MM.1S (cell line): ENCODE results near the gene CALB2.

Source experiments
- DNase-seq: peaks from one replicate; pipeline ENCODE4 v3.0.0-alpha.2; 2015
- H2AFZ ChIP-seq: fragments of 300-600 bp; sonication (generic); 2 replicates; pipeline ENCODE4 v1.6.0; 2016; ENCODE audit warnings: antibody characterized with exemption, low read length
- H3F3A ChIP-seq: fragments of 300-600 bp; sonication (generic); 2 replicates; pipeline ENCODE4 v1.6.1; 2016; ENCODE audit warnings: mild to moderate bottlenecking, antibody characterized with exemption, low read length, moderate library complexity, mixed read lengths; ENCODE audit not compliant: insufficient read depth
- H3K27ac ChIP-seq: fragments of 300-600 bp; sonication (generic); 2 replicates; pipeline ENCODE4 v1.5.1; 2016; ENCODE audit warnings: mild to moderate bottlenecking, low read length
- H3K27me3 ChIP-seq: fragments of 300-600 bp; sonication (generic); replicated peaks from 2 replicates; pipeline ENCODE4 v1.6.0; 2016; ENCODE audit warnings: low read length; ENCODE audit not compliant: insufficient read depth
- H3K36me3 ChIP-seq: fragments of 300-600 bp; sonication (generic); replicated peaks from 2 replicates; pipeline ENCODE4 v1.6.1; 2016; ENCODE audit warnings: mild to moderate bottlenecking, low read length, mixed read lengths; ENCODE audit not compliant: insufficient read depth
- H3K4me1 ChIP-seq: fragments of 300-600 bp; sonication (generic); 2 replicates; pipeline ENCODE4 v1.6.1; 2016; ENCODE audit warnings: low read length, mixed read lengths
- H3K4me2 ChIP-seq: fragments of 300-600 bp; sonication (generic); 2 replicates; pipeline ENCODE4 v1.6.0; 2016; ENCODE audit warnings: low read depth, low read length
- H3K4me3 ChIP-seq: fragments of 300-600 bp; sonication (generic); 2 replicates; pipeline ENCODE4 v1.5.1; 2016; ENCODE audit warnings: low read length, mixed read lengths
- H3K79me2 ChIP-seq: fragments of 300-600 bp; sonication (generic); 2 replicates; pipeline ENCODE4 v1.6.1; 2016; ENCODE audit warnings: mixed run types, low read length, mixed read lengths
- H3K9ac ChIP-seq: fragments of 300-600 bp; sonication (generic); 2 replicates; pipeline ENCODE4 v1.6.1; 2016; ENCODE audit warnings: low read length, mixed read lengths
- H3K9me2 ChIP-seq: fragments of 300-600 bp; sonication (generic); replicated peaks from 2 replicates; pipeline ENCODE4 v1.6.1; 2016; ENCODE audit warnings: mild to moderate bottlenecking, low read length, mixed read lengths; ENCODE audit not compliant: insufficient read depth
- H3K9me3 ChIP-seq: fragments of 300-600 bp; sonication (generic); replicated peaks from 2 replicates; pipeline ENCODE4 v1.6.1; 2016; ENCODE audit warnings: mild to moderate bottlenecking, low read length, mixed read lengths; ENCODE audit not compliant: insufficient read depth
- H4K20me1 ChIP-seq: fragments of 300-600 bp; sonication (generic); 2 replicates; pipeline ENCODE4 v1.6.1; 2016; ENCODE audit warnings: mild to moderate bottlenecking, low read length, moderate library complexity, mixed read lengths; ENCODE audit not compliant: insufficient read depth
- CTCF ChIP-seq: fragments of 300-600 bp; sonication (generic); IDR thresholded peaks from 2 replicates; pipeline ENCODE4 v1.5.1; 2016; ENCODE audit warnings: antibody characterized with exemption, low read length, mixed read lengths
- EZH2 ChIP-seq: fragments of 300-600 bp; sonication (generic); optimal IDR thresholded peaks from 2 replicates; pipeline ENCODE3; 2017; ENCODE audit warnings: low read depth, mild to moderate bottlenecking, antibody characterized with exemption, low read length, mixed read lengths
- EZH2phosphoT487 ChIP-seq: fragments of 300-600 bp; sonication (generic); IDR thresholded peaks from 2 replicates; pipeline ENCODE4 v1.6.1; 2018; ENCODE audit warnings: antibody characterized with exemption, low read length

Gene CALB2

GRCh38 chr16:71360378-71360777 is 1.9 kb downstream of the CALB2 start:
- no peaks in the 10 kb centered on the region for H3K4me1 ChIP-seq
- H3K36me3 ChIP-seq: no peaks in the 10 kb centered on the region
- no peak overlapping the region for H3K27ac ChIP-seq
- no peak overlapping the region for H3K9ac ChIP-seq
- no peak overlapping the region for H3K4me2 ChIP-seq
- no peaks in the 10 kb centered on the region for H3K79me2 ChIP-seq
- H4K20me1 ChIP-seq: no peaks in the 10 kb centered on the region
- H3F3A ChIP-seq: no peaks in the 10 kb centered on the region
- H3K4me3 ChIP-seq: no peak overlapping the region
- DNase-seq: no peak
- no peak overlapping the region for H2AFZ ChIP-seq
- H3K9me2 ChIP-seq: no peaks in the 10 kb centered on the region
- H3K9me3 ChIP-seq: no peaks in the 10 kb centered on the region
- no peak for TF ChIP-seq EZH2
- no peak for TF ChIP-seq EZH2phosphoT487
- no peak for TF ChIP-seq CTCF
- peaks cover 44% of the 10 kb centered on the region for H3K27me3 ChIP-seq

DNA sequence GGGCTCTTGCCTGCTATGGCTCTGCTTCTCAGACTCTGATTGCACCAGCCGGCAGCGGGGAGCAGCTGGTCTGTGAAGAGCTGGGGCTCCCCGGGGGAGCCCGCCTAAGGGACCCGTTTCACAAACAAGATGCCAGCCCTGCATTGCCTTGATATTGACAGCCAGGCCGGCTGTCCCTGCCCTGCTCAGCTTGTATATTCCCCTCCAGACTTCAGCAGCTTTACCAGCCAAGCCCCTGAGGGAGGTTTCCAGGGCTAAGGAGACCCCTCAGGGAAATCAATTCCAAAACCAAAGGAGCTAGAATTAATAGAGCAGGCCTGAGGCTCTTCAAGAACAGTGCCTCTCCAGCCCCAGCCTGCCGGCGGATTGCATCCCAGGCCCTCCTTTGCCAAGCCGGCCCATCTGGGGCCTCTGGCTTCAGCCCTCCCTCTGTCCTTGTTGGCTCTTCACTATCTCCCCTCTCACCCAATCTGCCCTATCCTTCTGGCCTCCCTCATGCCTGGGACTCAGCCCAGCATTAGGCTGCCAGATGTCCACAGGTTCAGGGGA is 5.7 kb downstream of the CALB2 start:
- Histone ChIP-seq H3K79me2 (no peaks in the 10 kb centered on the region), H4K20me1 (no peaks in the 10 kb centered on the region), H3K27me3 (peaks cover 31% of the 10 kb centered on the region), H3K9me2 (no peaks in the 10 kb centered on the region), H3K4me2 (no peak overlapping the region), H3K9me3 (no peaks in the 10 kb centered on the region), H2AFZ (no peak overlapping the region), H3K36me3 (no peaks in the 10 kb centered on the region), H3K4me3 (no peak overlapping the region), H3K4me1 (no peaks in the 10 kb centered on the region), H3K27ac (no peak overlapping the region), H3K9ac (no peak overlapping the region), H3F3A (no peaks in the 10 kb centered on the region)
- TF ChIP-seq CTCF: no peak
- no peak for TF ChIP-seq EZH2phosphoT487
- no peak for TF ChIP-seq EZH2
- DNase-seq: no peak

GRCh38 chr16:71365021-71365420 is 6.5 kb downstream of the CALB2 start:
- no peaks in the 10 kb centered on the region for H3K4me1 ChIP-seq
- no peaks in the 10 kb centered on the region for H3K79me2 ChIP-seq
- H3K9me3 ChIP-seq: no peaks in the 10 kb centered on the region
- H3K9ac ChIP-seq: no peak overlapping the region
- no peak overlapping the region for H3K27ac ChIP-seq
- no peak for TF ChIP-seq CTCF
- TF ChIP-seq EZH2phosphoT487: no peak
- TF ChIP-seq EZH2: no peak
- peaks cover 24% of the 10 kb centered on the region for H3K27me3 ChIP-seq
- no peaks in the 10 kb centered on the region for H3K9me2 ChIP-seq
- no peak overlapping the region for H2AFZ ChIP-seq
- H3F3A ChIP-seq: no peaks in the 10 kb centered on the region
- DNase-seq: no peak
- no peaks in the 10 kb centered on the region for H4K20me1 ChIP-seq
- H3K36me3 ChIP-seq: no peaks in the 10 kb centered on the region
- no peak overlapping the region for H3K4me3 ChIP-seq
- H3K4me2 ChIP-seq: no peak overlapping the region
